ENCODE measurements around the gene UIMC1.

- TF ChIP-seq CTCF (IDR thresholded peaks at IDR 0.05 in 4 of 5, conservative IDR thresholded peaks at IDR 0.05 in 1 of 5) (no peak), POLR2A (IDR thresholded peaks at IDR 0.05) (no peak)
These were observed 124.6 kb downstream of the UIMC1 start for GRCh38 chr5:176881816-176882566.

Measured in gastrocnemius medialis (tissue), 4 donors.